OCI-LY7 (cell line): Measurements from ENCODE around the gene MON1B. TPM values are rescaled to one million over a fixed set of nuclear protein-coding genes. Genes with fewer than 3 reads are reported as not detected.

Source experiments
- BruUV-seq: library from RNA; stranded (reverse); fragments of 400-500 nt; replicated peaks from 2 replicates; lab custom pipeline; 2021; lab: Mats Ljungman, UMichigan
- CTCF ChIA-PET: fragments of 300-600 bp; sonication (Branson Sonifier 250); formaldehyde crosslinking; loops from one replicate; lab custom pipeline; 2022; ENCODE audit warnings: antibody characterized with exemption; ENCODE audit not compliant: unreplicated experiment; lab: Charles Lee
- POLR2A ChIA-PET: fragments of 300-600 bp; sonication (Branson Sonifier 250); formaldehyde crosslinking; loops from one replicate; lab custom pipeline; 2022; ENCODE audit warnings: antibody characterized with exemption; lab: Charles Lee
- DNase-seq: peaks from one replicate; pipeline ENCODE4 v3.0.0-alpha.2; 2015; ENCODE audit warnings: low spot score
- H2AFZ ChIP-seq: fragments of 200-600 bp; sonication (generic), shearing (Covaris generic); 2 replicates; pipeline ENCODE4 v1.6.1; 2014; ENCODE audit warnings: mild to moderate bottlenecking, antibody characterized with exemption, low read length, moderate library complexity
- H3K27ac ChIP-seq: fragments of 200-600 bp; sonication (generic); 2 replicates; pipeline ENCODE4 v1.5.1; 2014; ENCODE audit warnings: mixed run types, low read depth, mild to moderate bottlenecking, moderate library complexity, low read length, inconsistent platforms; ENCODE audit not compliant: poor library complexity, severe bottlenecking
- H3K36me3 ChIP-seq: fragments of 200-600 bp; sonication (generic); 2 replicates; pipeline ENCODE4 v1.6.1; 2014; ENCODE audit warnings: mild to moderate bottlenecking, antibody characterized with exemption, low read length, moderate library complexity, mixed read lengths; ENCODE audit not compliant: insufficient read depth
- H3K4me1 ChIP-seq: fragments of 200-600 bp; sonication (generic); 2 replicates; pipeline ENCODE4 v1.5.1; 2014; ENCODE audit warnings: mild to moderate bottlenecking, low read length; ENCODE audit not compliant: insufficient read depth, poor library complexity, severe bottlenecking
- H3K4me2 ChIP-seq: fragments of 200-600 bp; sonication (generic); 2 replicates; pipeline ENCODE4 v1.6.1; 2014; ENCODE audit warnings: mild to moderate bottlenecking, low read length
- H3K4me3 ChIP-seq: fragments of 200-600 bp; sonication (generic); 2 replicates; pipeline ENCODE4 v1.5.1; 2014; ENCODE audit warnings: mild to moderate bottlenecking, low read depth, low read length; ENCODE audit not compliant: poor library complexity, severe bottlenecking
- H3K79me2 ChIP-seq: fragments of 200-600 bp; sonication (generic); 2 replicates; pipeline ENCODE4 v1.6.1; 2016; ENCODE audit warnings: low read depth, mild to moderate bottlenecking, low read length, moderate library complexity, mixed read lengths; ENCODE audit not compliant: insufficient read depth
- H3K9me2 ChIP-seq: fragments of 200-600 bp; sonication (generic); 2 replicates; pipeline ENCODE4 v1.6.1; 2016; ENCODE audit warnings: mild to moderate bottlenecking, low read length, mixed read lengths; ENCODE audit not compliant: insufficient read depth
- H3K9me3 ChIP-seq: fragments of 200-600 bp; sonication (generic); 2 replicates; pipeline ENCODE4 v1.6.1; 2014; ENCODE audit warnings: mild to moderate bottlenecking, mixed run types, low read length, mixed read lengths
- H4K20me1 ChIP-seq: fragments of 200-600 bp; sonication (generic); 2 replicates; pipeline ENCODE4 v1.6.1; 2014; ENCODE audit warnings: mild to moderate bottlenecking, antibody characterized with exemption, low read length, moderate library complexity, mixed read lengths; ENCODE audit not compliant: insufficient read depth
- EZH2phosphoT487 ChIP-seq: fragments of 200-600 bp; sonication (generic); IDR thresholded peaks from 2 replicates; pipeline ENCODE4 v1.6.1; 2018; ENCODE audit warnings: low read depth, borderline replicate concordance, mild to moderate bottlenecking, mixed run types, antibody characterized with exemption, low read length, moderate library complexity, mixed read lengths
- intact Hi-C: fragments of 100-400 bp; cut with micrococcal nuclease; formaldehyde crosslinking; loops from one replicate; pipeline ENCODE4 v1.10.0; 2022; ENCODE audit not compliant: unreplicated experiment
- total RNA-seq, 2 experiments: library from RNA; depleted of rRNA in 1 of 2; stranded (reverse); fragments of >200 nt in 1 of 2; shearing (Covaris generic) in 1 of 2; gene quantifications; 2 replicates each; pipeline ENCODE4 v1.2.3, GENCODE V29; 2014 to 2022
- TF ChIP-seq, protein P1 (sequence below): fragments of 200-600 bp; sonication (generic); conservative IDR thresholded peaks from 2 replicates; pipeline ENCODE4 v1.5.1; 2014; ENCODE audit warnings: mild to moderate bottlenecking, antibody characterized with exemption, low read length, moderate library complexity, mixed read lengths

Gene MON1B
- total RNA-seq, 2 experiments from 2014 or later, result 20.4 to 72.7 TPM

DNA sequence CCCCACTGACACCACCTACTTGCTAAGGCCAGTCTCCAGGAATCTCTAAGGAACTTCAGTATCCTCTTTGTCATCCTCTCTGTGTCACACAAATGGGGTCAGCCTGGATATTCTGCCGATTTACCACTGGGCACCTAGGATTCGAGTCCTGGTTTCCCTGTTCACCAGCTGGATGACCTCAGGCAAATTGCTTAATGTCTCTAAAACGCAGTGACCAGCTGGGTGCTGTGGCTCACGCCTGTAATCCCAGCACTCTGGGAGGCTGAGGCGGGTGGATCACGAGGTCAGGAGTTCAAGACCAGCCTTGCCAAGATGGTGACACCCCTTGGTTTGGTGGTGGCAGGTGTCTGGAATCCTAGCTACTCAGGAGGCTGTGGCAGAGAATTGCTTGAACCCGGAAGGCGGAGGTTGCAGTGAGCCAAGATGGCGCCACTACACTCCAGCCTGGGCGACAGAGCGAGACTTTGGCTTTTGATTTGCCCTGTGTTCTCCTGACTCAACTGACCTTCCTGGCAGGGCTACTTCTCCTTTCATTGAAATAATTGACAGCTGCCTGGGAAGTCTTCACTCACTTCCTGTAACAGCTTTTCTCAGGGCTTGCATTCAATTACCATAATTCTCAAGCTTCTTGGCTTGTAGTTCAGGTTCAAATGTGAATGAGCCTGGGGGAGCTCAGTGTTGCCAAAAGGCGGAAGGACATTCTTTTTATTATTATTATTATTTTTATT is 23.6 kb downstream of the MON1B start:
- H2AFZ ChIP-seq, result no peak overlapping the region
- H3K4me2 ChIP-seq, result no peak overlapping the region
- no peak overlapping the region for H3K4me3 ChIP-seq
- ChIA-PET POLR2A (interaction anchor here (1.5 kb wide), 1 partner anchor 9 kb away, joined by 3 read pairs; no protein-coding TSS in a partner anchor), CTCF (no interaction called here)
- no peaks in the 10 kb centered on the region for H4K20me1 ChIP-seq
- no peaks in the 10 kb centered on the region for H3K79me2 ChIP-seq
- TF ChIP-seq, protein P1, sequence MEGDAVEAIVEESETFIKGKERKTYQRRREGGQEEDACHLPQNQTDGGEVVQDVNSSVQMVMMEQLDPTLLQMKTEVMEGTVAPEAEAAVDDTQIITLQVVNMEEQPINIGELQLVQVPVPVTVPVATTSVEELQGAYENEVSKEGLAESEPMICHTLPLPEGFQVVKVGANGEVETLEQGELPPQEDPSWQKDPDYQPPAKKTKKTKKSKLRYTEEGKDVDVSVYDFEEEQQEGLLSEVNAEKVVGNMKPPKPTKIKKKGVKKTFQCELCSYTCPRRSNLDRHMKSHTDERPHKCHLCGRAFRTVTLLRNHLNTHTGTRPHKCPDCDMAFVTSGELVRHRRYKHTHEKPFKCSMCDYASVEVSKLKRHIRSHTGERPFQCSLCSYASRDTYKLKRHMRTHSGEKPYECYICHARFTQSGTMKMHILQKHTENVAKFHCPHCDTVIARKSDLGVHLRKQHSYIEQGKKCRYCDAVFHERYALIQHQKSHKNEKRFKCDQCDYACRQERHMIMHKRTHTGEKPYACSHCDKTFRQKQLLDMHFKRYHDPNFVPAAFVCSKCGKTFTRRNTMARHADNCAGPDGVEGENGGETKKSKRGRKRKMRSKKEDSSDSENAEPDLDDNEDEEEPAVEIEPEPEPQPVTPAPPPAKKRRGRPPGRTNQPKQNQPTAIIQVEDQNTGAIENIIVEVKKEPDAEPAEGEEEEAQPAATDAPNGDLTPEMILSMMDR, result no peak
- no peak for TF ChIP-seq EZH2phosphoT487
- H3K36me3 ChIP-seq, result no peaks in the 10 kb centered on the region
- intact Hi-C loops, result no loop called here
- no peak for DNase-seq
- no peaks in the 10 kb centered on the region for H3K9me2 ChIP-seq
- BruUV-seq, result no TSS peak
- H3K27ac ChIP-seq, result no peak overlapping the region
- H3K4me1 ChIP-seq, result peaks cover 10% of the 10 kb centered on the region
- no peaks in the 10 kb centered on the region for H3K9me3 ChIP-seq

DNA sequence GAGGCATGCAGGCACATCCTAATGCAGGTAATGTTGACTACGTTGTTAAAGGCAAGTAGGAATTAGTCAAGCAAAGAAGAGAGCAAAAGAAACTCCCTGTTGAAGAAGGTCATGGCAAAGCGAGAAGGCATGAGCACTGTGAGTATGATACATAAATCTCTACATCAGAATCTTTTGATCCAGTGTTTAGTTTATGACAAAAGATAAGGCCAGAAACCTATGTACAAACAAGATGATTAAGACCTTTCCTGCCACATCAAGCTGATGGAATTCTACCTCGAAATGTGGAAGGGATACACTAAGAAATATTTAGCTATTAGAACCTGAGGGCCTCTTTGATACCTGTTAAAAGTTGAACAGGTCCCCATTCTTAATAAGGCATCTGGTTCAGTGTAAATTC is 28.4 kb downstream of the MON1B start:
- Histone ChIP-seq H2AFZ (no peak overlapping the region), H3K79me2 (no peaks in the 10 kb centered on the region), H3K27ac (no peak overlapping the region), H3K4me1 (no peaks in the 10 kb centered on the region), H3K4me2 (no peak overlapping the region), H4K20me1 (no peaks in the 10 kb centered on the region), H3K36me3 (no peaks in the 10 kb centered on the region), H3K4me3 (no peak overlapping the region), H3K9me3 (no peaks in the 10 kb centered on the region), H3K9me2 (no peaks in the 10 kb centered on the region)
- DNase-seq, result no peak
- POLR2A ChIA-PET, result no interaction called here
- intact Hi-C loops, result no loop called here
- CTCF ChIA-PET, result no interaction called here
- TF ChIP-seq EZH2phosphoT487, result no peak
- no TSS peak for BruUV-seq

DNA sequence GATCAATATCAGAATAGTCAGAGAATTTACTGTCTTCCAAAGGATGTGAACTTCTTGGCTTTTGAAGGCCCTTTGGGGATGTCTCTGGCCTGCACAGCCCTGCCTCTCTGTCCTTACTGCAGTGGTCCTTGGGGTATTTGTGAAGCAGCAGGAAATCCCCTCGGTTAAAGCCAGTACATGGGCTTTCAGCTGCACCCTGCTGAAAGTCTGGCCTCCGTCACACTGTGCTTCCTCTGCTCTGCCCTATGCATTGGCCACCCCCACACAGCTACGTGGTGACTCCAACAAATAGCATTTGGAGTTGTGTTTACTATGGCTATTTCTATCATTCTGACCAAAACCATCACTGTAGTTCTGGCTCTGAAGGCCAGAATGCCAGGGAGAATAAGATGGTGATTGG is 29.4 kb downstream of the MON1B start:
- no peak overlapping the region for H2AFZ ChIP-seq
- CTCF ChIA-PET, result no interaction called here
- H3K9me2 ChIP-seq, result no peaks in the 10 kb centered on the region
- H3K36me3 ChIP-seq, result no peaks in the 10 kb centered on the region
- TF ChIP-seq EZH2phosphoT487, result no peak
- TF ChIP-seq, protein P1, result no peak
- H3K4me2 ChIP-seq, result no peak overlapping the region
- no TSS peak for BruUV-seq
- intact Hi-C loops, result no loop called here
- no peak overlapping the region for H3K27ac ChIP-seq
- no peak overlapping the region for H3K4me3 ChIP-seq
- no peaks in the 10 kb centered on the region for H3K9me3 ChIP-seq
- peak; percentile 12 for DNase-seq
- H4K20me1 ChIP-seq, result no peaks in the 10 kb centered on the region
- POLR2A ChIA-PET, result interaction anchor here (0.6 kb wide), 1 partner anchor 131 kb away, joined by 4 read pairs; no protein-coding TSS in a partner anchor
- H3K4me1 ChIP-seq, result no peaks in the 10 kb centered on the region
- H3K79me2 ChIP-seq, result no peaks in the 10 kb centered on the region
